Astrocyte of the cerebellum (primary cell): Measurements from ENCODE around the gene CAPN5.
A peak's percentile ranks its signal among the peaks of the same experiment; 100 is the strongest.

Experiments
- DNase-seq: peaks from one replicate; pipeline ENCODE4 v3.0.0-alpha.2; 2011; ENCODE audit warnings: low read depth
- H3K4me3 ChIP-seq: 2 replicates; pipeline ENCODE4 v1.5.1; 2011; ENCODE audit warnings: mild to moderate bottlenecking, low read depth, low read length, moderate library complexity
- in situ Hi-C: cut with HindIII; loops from 2 replicates; pipeline ENCODE4 v1.10.0; 2017; ENCODE audit warnings: low sequenced_read_pairs
- TF ChIP-seq, protein P1 (sequence below): IDR thresholded peaks from 2 replicates; pipeline ENCODE4 v1.5.1; 2012; ENCODE audit warnings: low read length, low read depth, moderate library complexity, mild to moderate bottlenecking; ENCODE audit errors: missing control alignments

Gene CAPN5

GRCh38 chr11:77124488-77124887 lies 57.7 kb downstream of the CAPN5 start:
- in situ Hi-C loops: loop anchor here (5.0 kb wide), 1 partner anchor 57 kb away; the partner anchor contains the start of gene CAPN5
- TF ChIP-seq, protein P1, sequence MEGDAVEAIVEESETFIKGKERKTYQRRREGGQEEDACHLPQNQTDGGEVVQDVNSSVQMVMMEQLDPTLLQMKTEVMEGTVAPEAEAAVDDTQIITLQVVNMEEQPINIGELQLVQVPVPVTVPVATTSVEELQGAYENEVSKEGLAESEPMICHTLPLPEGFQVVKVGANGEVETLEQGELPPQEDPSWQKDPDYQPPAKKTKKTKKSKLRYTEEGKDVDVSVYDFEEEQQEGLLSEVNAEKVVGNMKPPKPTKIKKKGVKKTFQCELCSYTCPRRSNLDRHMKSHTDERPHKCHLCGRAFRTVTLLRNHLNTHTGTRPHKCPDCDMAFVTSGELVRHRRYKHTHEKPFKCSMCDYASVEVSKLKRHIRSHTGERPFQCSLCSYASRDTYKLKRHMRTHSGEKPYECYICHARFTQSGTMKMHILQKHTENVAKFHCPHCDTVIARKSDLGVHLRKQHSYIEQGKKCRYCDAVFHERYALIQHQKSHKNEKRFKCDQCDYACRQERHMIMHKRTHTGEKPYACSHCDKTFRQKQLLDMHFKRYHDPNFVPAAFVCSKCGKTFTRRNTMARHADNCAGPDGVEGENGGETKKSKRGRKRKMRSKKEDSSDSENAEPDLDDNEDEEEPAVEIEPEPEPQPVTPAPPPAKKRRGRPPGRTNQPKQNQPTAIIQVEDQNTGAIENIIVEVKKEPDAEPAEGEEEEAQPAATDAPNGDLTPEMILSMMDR: no peak

DNA sequence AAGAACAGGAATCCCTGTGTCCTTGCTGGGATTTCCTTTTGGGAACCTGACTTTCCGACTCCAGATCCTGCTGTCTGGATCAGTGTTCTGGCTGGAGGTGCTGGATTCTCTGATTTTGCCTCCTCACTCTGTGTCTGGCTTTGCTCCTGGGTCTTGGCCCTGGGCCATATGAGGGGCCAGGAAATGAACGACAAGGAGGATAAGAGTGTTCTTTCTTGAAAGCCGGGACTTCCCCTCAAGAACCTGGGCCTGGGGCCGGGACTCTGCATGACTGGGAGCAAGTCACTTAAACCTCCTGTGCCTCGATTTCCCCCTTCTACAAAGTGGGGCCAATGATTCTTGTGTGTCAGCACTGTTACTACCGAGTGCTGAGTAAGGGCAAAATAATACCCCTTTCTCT lies 58.4 kb downstream of the CAPN5 start:
- no peak for DNase-seq
- TF ChIP-seq, protein P1: no peak
- in situ Hi-C loops: no loop called here

More at GRCh38 chr11:77124488-77124887, 57.7 kb downstream of the CAPN5 start:
- no peak for DNase-seq
- H3K4me3 ChIP-seq: no peak overlapping the region

GRCh38 chr11:77125695-77126094 lies 58.9 kb downstream of the CAPN5 start:
- in situ Hi-C loops: no loop called here
- TF ChIP-seq, protein P1: no peak
- no peak for DNase-seq
- H3K4me3 ChIP-seq: no peak overlapping the region

More for the DNA sequence above, 58.4 kb downstream of the CAPN5 start:
- no peak overlapping the region for H3K4me3 ChIP-seq

- no peak for DNase-seq
- H3K4me3 ChIP-seq: no peak overlapping the region
- TF ChIP-seq, protein P1: no peak
- in situ Hi-C loops: no loop called here
These were observed 59.5 kb downstream of the CAPN5 start for GRCh38 chr11:77126156-77126775.

DNA sequence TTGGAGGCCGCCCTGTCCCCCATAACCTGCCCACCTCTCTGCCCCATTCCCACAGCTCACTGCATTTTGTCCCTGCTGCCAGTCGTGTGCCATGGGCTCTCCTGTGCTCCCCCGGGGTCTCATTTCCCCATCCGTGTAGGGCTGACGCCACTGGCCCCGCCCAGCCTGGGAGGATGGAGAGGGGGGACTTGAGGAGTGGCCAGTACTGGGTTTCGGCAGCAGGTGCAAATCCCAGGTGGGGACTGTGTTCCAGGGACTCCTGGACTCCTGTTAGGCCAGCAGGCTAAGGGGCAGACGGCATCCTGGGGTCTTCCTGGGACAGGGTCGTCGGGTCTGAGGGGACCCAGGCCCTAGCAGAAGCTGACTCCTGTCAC lies 60.1 kb downstream of the CAPN5 start:
- peak overlapping the region; percentile 40 for H3K4me3 ChIP-seq

DNA sequence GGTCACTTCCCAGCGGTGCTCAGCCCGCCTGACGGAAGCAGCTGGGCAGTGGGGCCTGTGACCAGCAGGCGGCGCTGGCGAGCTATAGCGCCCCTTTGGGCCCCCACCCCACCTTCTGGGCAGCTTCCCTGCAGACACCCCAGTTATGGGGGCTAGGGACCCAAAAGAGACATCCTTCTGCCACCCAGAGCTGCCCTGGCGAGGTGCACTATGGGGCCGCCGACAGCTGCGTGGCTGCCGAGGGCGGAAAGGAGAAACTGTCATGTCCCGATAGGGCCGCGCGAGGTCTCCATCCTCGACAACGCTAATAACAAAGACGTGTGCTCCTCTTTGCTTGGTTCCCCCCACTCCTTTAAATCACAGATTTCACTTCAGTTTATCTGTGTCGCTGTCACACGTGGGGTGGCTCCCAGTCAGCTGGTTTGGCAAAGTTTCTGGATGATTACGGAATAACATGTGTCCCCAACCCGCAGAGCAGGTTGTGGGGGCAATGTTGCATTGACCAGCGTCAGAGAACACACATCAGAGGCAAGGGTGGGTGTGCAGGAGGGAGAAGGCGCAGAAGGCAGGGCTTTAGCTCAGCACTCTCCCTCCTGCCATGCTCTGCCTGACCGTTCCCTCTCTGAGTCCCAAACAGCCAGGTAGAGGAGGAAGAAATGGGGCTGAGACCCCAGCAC lies 60.6 kb downstream of the CAPN5 start:
- H3K4me3 ChIP-seq: peak overlapping the region; percentile 40
- in situ Hi-C loops: no loop called here
- TF ChIP-seq, protein P1: peak; percentile 99
- DNase-seq: no peak

More for the DNA sequence above, 60.1 kb downstream of the CAPN5 start:
- TF ChIP-seq, protein P1: no peak
- DNase-seq: no peak
- in situ Hi-C loops: no loop called here
